Measurements from ENCODE around the gene LRP2. TPM values are rescaled to one million over a fixed set of nuclear protein-coding genes. Genes with fewer than 3 reads are reported as not detected.
A peak's percentile ranks its signal among the peaks of the same experiment; 100 is the strongest.
"Not testable (repeated sequence)": the region's sequence is repeated elsewhere in the genome, so short reads cannot be mapped to it uniquely, and the experiment has no call there.

Gene LRP2
- total RNA-seq, 4 donors from 2014 or later, result 154 to 310 (median 184) TPM

GRCh38 chr2:169285531-169286235, 76.7 kb downstream of the LRP2 start:
- no peaks in the 10 kb centered on the region for H3K27me3 ChIP-seq
- WGBS, 2 donors, result 20 to 21% methylated on average over 5 of the region's 5 CpGs
- peak overlapping the region; percentile 80 to 98 (median 91) for H3K27ac ChIP-seq
- DNase-seq, result peak; percentile 32 to 52
- peak in 1 of 2 donors; percentile 32 for TF ChIP-seq POLR2A (IDR thresholded peaks at IDR 0.05)
- TF ChIP-seq, protein P1, sequence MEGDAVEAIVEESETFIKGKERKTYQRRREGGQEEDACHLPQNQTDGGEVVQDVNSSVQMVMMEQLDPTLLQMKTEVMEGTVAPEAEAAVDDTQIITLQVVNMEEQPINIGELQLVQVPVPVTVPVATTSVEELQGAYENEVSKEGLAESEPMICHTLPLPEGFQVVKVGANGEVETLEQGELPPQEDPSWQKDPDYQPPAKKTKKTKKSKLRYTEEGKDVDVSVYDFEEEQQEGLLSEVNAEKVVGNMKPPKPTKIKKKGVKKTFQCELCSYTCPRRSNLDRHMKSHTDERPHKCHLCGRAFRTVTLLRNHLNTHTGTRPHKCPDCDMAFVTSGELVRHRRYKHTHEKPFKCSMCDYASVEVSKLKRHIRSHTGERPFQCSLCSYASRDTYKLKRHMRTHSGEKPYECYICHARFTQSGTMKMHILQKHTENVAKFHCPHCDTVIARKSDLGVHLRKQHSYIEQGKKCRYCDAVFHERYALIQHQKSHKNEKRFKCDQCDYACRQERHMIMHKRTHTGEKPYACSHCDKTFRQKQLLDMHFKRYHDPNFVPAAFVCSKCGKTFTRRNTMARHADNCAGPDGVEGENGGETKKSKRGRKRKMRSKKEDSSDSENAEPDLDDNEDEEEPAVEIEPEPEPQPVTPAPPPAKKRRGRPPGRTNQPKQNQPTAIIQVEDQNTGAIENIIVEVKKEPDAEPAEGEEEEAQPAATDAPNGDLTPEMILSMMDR (IDR thresholded peaks at IDR 0.05), result no peak
- H3K4me3 ChIP-seq (replicated peaks in 1 of 3), result no peak overlapping the region
- no peaks in the 10 kb centered on the region for H3K9me3 ChIP-seq
- peaks cover 27 to 28% of the 10 kb centered on the region in 2 donors for H3K4me1 ChIP-seq
- intact Hi-C loops (cut with DNase I), result no loop called here
- no peaks in the 10 kb centered on the region for H3K36me3 ChIP-seq

- Histone ChIP-seq H3K9me3 (no peaks in the 10 kb centered on the region), H3K4me1 (peaks cover 7 to 8% of the 10 kb centered on the region in 2 donors), H3K4me3 (replicated peaks in 1 of 3) (no peak overlapping the region), H3K27ac (no peak overlapping the region), H3K27me3 (no peaks in the 10 kb centered on the region), H3K36me3 (no peaks in the 10 kb centered on the region)
- 90 to 92% methylated on average over 4 of the region's 4 CpGs for WGBS, 2 donors
- intact Hi-C loops (cut with DNase I), result no loop called here
- DNase-seq, result no peak
- TF ChIP-seq, protein P1 (IDR thresholded peaks at IDR 0.05), result no peak
These were observed 81.8 kb downstream of the LRP2 start for GRCh38 chr2:169280502-169280901.

- DNase-seq, result peak in 1 of 2 donors; percentile 18
- intact Hi-C loops (cut with DNase I), result no loop called here
- Histone ChIP-seq H3K27ac (peak overlapping the region in 1 of 3 donors; percentile 0), H3K27me3 (no peaks in the 10 kb centered on the region), H3K36me3 (peaks cover 0 to 1% of the 10 kb centered on the region in 2 donors), H3K4me1 (peaks cover 0 to 4% of the 10 kb centered on the region in 2 donors), H3K9me3 (no peaks in the 10 kb centered on the region), H3K4me3 (replicated peaks in 1 of 3) (no peak overlapping the region)
- 86 to 87% methylated on average over 7 of the region's 7 CpGs for WGBS, 2 donors
- no peak for TF ChIP-seq POLR2A (IDR thresholded peaks at IDR 0.05)
- TF ChIP-seq, protein P1 (IDR thresholded peaks at IDR 0.05), result peak in 3 of 6 experiments; percentile 36 to 54 (median 37)
These were observed 86.5 kb downstream of the LRP2 start for GRCh38 chr2:169275696-169276444.

DNA sequence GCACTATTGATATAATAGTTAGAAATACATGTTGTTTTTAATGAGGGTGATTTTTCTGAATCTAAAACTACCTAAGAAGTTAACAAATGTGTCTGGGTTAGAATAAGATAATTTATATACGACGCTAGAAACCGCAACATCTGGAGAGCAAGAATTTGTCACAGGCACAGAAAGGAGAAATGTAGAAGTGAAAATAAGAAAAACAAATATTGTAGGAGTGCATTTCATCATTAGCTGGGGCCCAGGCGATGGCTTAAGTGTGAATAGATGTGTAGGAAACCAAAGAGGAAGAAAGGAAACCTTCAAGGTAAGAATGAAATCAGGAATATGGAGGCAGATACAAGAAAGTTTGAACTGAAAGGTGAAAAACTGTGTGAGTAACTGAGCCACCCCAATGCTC, 90.3 kb downstream of the LRP2 start:
- TF ChIP-seq, protein P1 (IDR thresholded peaks at IDR 0.05), result no peak
- TF ChIP-seq POLR2A (IDR thresholded peaks at IDR 0.05), result no peak
- 80 to 87% methylated on average over 4 of the region's 4 CpGs for WGBS, 2 donors
- H3K27me3 ChIP-seq, result no peaks in the 10 kb centered on the region
- no peak overlapping the region for H3K4me3 ChIP-seq (replicated peaks in 1 of 3)
- H3K27ac ChIP-seq, result no peak overlapping the region
- H3K36me3 ChIP-seq, result peaks cover 0 to 3% of the 10 kb centered on the region in 2 donors
- intact Hi-C loops (cut with DNase I), result no loop called here
- DNase-seq, result no peak
- H3K4me1 ChIP-seq, result peaks cover 0 to 4% of the 10 kb centered on the region in 2 donors
- H3K9me3 ChIP-seq, result no peaks in the 10 kb centered on the region

- H3K27ac ChIP-seq; H3K9me3 ChIP-seq; H3K27me3 ChIP-seq; H3K4me1 ChIP-seq; DNase-seq; intact Hi-C loops (cut with DNase I); H3K4me3 ChIP-seq (replicated peaks in 1 of 3); H3K36me3 ChIP-seq: not testable (repeated sequence)
- WGBS, 2 donors, result 93 to 95% methylated on average over 6 of the region's 6 CpGs
These were observed 91.8 kb downstream of the LRP2 start for GRCh38 chr2:169270574-169270973.

All from thyroid gland (tissue), 4 donors.